Measurements from ENCODE around the gene FAM3B.

DNA sequence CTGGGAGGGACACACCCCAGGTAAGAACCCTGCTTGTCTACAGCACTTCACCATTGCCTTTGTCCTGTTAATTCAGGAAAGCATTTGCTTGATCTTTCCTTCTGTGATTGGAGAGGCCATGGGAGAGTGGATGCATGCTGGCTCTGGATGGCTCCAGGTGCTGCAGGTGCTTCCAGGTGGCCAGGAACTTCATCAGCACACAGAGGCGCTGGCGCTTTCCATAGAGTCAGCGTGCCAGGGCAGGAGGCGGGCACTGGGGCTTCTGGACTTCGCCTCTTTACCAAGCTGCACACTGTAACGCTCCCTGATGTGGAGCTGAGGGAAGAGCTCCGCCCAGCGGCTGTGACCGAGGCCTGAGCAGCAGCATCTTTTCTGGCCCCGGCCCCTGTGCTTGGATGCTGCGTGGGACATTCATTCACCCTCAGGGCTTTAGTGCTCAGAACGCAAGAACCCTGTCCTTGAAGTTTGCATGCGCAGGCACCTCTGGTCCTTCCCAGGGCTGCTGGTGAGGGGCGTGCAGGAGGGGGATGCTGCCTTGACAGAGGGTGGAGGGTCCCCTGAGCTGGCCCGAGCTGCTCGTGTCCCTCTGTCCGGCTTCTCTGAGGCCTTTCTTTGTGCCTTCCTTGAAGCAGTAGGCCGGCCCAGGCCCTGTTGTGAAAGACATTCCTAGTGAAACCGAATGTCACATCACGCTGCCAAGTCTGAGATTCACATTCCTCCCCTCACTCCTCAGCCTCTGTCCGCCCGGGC is 43.6 kb downstream of the FAM3B start:
- TF ChIP-seq POLR2AphosphoS5 (IDR thresholded peaks at IDR 0.05; ENCODE audit: low read depth, low read length) (no peak), POLR2A (IDR thresholded peaks at IDR 0.05; ENCODE audit: low read depth, low read length) (no peak), TAF1 (IDR thresholded peaks at IDR 0.05; ENCODE audit: borderline replicate concordance, low read depth, low read length) (no peak)

All from GM12892 (cell line).